Measurements from ENCODE around the gene UBXN4.

DNA sequence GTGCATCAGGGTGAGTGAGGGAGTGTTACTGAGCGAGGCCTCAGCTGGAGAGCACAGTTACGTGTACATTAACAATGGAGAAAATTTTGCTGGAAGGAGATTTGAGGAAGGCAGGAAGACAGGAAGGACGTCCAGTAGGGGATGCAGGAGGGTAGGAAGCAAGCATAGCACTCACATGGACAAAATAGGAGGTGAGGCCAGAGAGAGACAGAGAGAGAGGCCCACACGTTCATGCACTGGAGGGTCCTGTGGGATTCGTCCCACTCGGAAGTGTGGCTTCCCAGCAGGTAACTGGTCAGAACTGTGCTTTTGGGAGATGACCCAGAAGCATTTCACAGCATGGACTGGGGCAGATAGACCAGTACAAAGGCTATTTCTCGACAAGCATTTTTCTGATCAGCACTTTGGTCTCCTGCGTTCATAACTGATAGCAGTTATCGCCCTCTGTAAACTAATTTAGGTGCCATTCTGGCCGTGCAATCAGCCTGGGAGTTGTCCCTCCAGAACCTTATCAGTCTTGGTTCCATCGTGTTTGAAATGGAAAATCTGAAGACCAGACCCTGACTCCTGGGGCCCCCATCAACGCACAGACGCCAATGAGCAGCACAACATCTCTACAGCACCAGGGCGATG lies 89.6 kb downstream of the UBXN4 start:
- TF ChIP-seq POLR2AphosphoS5 (IDR thresholded peaks at IDR 0.05; ENCODE audit: low read depth, low read length): no peak
- TF ChIP-seq TAF1 (IDR thresholded peaks at IDR 0.05; ENCODE audit: borderline replicate concordance, insufficient read depth, low read length): no peak
- no peak for TF ChIP-seq REST (IDR thresholded peaks at IDR 0.05; ENCODE audit: insufficient read depth in 1 of 2, low read depth in 2 of 2, low read length in 2 of 2)
- no peak for TF ChIP-seq FOXP2 (optimal IDR thresholded peaks at IDR 0.05; ENCODE audit: borderline replicate concordance, extremely low read depth, extremely low read length, insufficient read depth)
